ENCODE data around the gene TSPAN10.
"Not testable (repeated sequence)": the region's sequence is repeated elsewhere in the genome, so short reads cannot be mapped to it uniquely, and the experiment has no call there.

Gene TSPAN10

DNA sequence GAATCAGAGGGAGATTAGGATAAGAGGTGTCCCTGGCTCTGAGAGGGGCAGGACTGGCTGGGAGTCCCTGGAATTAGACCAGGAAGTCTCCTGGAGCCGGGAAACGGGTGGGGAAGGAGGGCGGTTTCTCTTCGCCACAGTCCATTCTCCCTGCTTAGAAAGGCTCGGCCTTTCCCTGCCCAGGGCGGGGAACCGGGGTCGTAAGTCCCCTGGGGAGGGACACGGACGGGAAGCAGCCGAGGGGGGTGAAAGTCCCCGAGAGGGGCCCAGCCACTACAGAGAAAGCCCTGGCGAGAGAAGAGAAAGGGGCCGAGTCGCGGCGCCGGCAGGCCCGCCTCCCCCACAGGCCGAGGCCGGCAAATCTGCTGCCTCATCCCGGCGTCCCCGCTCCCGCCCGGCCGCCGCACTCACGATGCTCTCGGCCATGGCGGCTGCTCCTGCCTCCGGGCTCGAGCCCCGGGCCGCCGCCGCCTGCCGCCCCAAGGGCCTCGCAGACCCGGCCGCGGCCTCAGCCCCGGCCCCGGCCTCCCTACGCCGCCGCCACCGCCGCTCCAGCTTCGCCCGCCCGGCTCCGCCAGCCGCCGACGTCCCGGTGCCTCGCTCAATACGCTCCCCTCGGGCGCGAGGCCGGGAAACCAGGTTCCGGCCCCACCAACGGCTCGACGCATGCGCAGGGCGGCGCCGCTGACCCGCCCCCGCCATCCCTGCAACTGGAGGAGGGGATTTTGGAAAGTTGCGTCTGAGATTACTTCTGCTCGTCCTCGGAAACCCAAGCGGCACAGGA, at the start of gene TSPAN10, which contains the start of gene NPLOC4:
TSPAN10 (plus strand) TSS at position 692 of the 784 bp plus-strand sequence. CDS start 5,217 bp downstream, outside the sequence.
NPLOC4 (minus strand) TSS at position 608 of the 784 bp plus-strand sequence; CDS start at position 426, 182 bp downstream.
- in situ Hi-C loops (cut with HindIII; ENCODE audit: low pct_ligation_motif_present, low pct_unique_long_range_greater_than_20kb, low sequenced_read_pairs) = no loop called here
- DNase-seq = peak; percentile 87

DNA sequence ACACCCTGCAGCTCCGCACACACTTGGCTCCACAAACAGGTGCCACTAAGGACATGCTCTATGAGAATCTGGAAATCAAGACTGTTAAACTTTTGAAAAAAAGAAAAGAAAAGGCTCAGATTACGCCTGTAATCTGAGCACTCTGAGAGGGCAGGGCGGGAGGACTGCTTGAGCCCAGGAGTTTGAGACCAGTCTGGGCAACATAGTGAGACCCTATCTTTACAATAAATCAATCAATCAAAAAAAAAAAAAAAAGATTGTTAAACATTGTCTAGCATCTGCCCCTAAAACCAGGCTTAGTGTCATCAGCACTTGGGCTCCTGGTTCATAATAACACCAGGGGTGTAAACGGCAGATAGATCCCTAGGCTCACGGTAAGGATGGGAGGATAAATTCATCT, 47.4 kb upstream of the TSPAN10 start:
- in situ Hi-C loops (cut with HindIII; ENCODE audit: low pct_ligation_motif_present, low pct_unique_long_range_greater_than_20kb, low sequenced_read_pairs) = no loop called here
- DNase-seq = no peak

GRCh38 chr17:81590121-81590520, 46.9 kb upstream of the TSPAN10 start:
- no peak for DNase-seq
- in situ Hi-C loops (cut with HindIII; ENCODE audit: low pct_ligation_motif_present, low pct_unique_long_range_greater_than_20kb, low sequenced_read_pairs) = no loop called here

DNA sequence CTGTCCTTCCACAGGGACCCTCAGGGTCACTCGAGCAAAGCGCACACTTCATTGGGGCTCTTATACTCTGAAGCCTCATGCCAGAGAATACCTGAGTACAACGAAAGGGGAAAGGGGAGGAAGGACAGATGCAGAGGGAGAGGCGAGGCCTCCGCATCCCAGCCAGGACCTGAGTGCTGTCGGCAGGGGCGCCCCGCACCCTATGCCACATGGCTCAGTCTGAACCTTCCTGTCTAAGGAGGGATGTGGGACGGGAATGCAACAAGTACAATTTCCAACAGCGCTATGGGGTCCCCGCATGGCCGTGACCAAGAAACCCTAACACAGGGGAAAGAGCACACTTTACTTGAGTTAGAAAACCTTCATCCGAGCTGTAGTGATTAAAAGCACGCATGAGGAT, 45.0 kb upstream of the TSPAN10 start:
- in situ Hi-C loops (cut with HindIII; ENCODE audit: low pct_ligation_motif_present, low pct_unique_long_range_greater_than_20kb, low sequenced_read_pairs) = no loop called here
- DNase-seq = no peak

- in situ Hi-C loops (cut with HindIII; ENCODE audit: low pct_ligation_motif_present, low pct_unique_long_range_greater_than_20kb, low sequenced_read_pairs) = no loop called here
- DNase-seq = no peak
Measured at GRCh38 chr17:81593105-81593871, 43.7 kb upstream of the TSPAN10 start.

DNA sequence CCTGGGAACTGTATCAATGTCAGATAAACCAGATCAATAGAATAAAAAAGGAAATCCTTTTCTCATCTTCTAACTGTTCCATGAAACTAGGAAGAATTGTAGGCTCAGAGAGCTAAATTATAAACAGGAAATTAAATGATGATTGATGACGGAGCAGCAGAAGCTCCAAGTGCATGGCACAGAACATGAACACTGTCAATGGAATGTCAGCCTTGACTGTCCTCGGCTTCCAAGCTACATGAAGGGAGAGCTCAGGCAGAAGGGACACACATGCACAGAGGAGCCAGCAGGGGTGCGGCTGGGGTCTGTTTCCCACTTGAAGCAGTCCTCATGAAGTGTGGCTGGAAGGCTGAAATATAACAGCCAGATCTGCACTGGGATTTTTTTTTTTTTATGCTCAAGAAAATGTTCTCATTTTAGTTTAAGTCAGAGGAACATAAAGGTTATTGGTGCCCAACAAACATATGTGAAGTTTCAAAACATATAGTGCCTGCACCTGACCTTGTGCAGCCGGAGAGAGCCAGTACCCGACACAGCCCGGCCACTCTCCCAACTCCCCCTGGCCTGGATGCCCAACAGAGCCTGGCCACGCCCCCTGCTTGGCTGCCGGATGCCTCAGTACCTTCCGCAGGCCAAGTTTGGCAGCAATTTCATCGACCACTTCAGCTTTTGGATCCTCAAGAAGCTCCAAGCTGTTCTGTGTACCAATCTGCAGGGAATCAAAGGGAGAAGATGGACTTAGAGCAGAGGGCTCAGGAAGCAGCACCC, 37.1 kb upstream of the TSPAN10 start:
- in situ Hi-C loops (cut with HindIII; ENCODE audit: low pct_ligation_motif_present, low pct_unique_long_range_greater_than_20kb, low sequenced_read_pairs) = no loop called here
- no peak for DNase-seq

GRCh38 chr17:81601525-81602120, 35.4 kb upstream of the TSPAN10 start:
- in situ Hi-C loops (cut with HindIII; ENCODE audit: low pct_ligation_motif_present, low pct_unique_long_range_greater_than_20kb, low sequenced_read_pairs) = no loop called here
- DNase-seq = peak; percentile 74

- in situ Hi-C loops (cut with HindIII; ENCODE audit: low pct_ligation_motif_present, low pct_unique_long_range_greater_than_20kb, low sequenced_read_pairs) = no loop called here
Measured at GRCh38 chr17:81603846-81604610, 33.0 kb upstream of the TSPAN10 start.

GRCh38 chr17:81607431-81607830, 29.6 kb upstream of the TSPAN10 start:
- in situ Hi-C loops (cut with HindIII; ENCODE audit: low pct_ligation_motif_present, low pct_unique_long_range_greater_than_20kb, low sequenced_read_pairs) = no loop called here
- no peak for DNase-seq

More at GRCh38 chr17:81603846-81604610, 33.0 kb upstream of the TSPAN10 start:
- DNase-seq = no peak

GRCh38 chr17:81608082-81608481, 28.9 kb upstream of the TSPAN10 start:
- peak; percentile 28 for DNase-seq
- in situ Hi-C loops (cut with HindIII; ENCODE audit: low pct_ligation_motif_present, low pct_unique_long_range_greater_than_20kb, low sequenced_read_pairs) = no loop called here

DNA sequence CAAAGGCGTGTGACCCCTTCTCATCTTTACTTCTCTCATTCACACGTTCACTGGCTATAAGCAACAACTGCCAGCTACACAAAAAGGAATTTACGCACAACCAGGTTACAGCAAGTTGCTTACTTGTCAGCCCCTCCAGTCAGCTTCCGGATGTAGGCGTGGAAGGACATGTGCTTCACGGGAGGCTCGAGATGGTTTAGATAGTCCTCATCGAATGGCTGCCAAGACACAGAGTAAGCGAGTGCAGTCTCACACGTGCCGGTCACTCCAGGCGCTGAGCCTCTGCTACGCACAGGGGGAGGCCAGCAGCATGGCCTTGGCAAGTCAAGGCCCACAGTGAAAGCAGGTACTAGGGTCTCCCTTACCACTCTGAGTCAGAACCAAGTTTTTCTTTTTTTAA, 28.4 kb upstream of the TSPAN10 start:
- in situ Hi-C loops (cut with HindIII; ENCODE audit: low pct_ligation_motif_present, low pct_unique_long_range_greater_than_20kb, low sequenced_read_pairs) = no loop called here
- DNase-seq = no peak

- no peak for DNase-seq
- in situ Hi-C loops (cut with HindIII; ENCODE audit: low pct_ligation_motif_present, low pct_unique_long_range_greater_than_20kb, low sequenced_read_pairs) = no loop called here
Measured at GRCh38 chr17:81609541-81610311, 27.3 kb upstream of the TSPAN10 start.

- DNase-seq = no peak
- in situ Hi-C loops (cut with HindIII; ENCODE audit: low pct_ligation_motif_present, low pct_unique_long_range_greater_than_20kb, low sequenced_read_pairs) = no loop called here
Measured at GRCh38 chr17:81612172-81612970, 24.6 kb upstream of the TSPAN10 start.

DNA sequence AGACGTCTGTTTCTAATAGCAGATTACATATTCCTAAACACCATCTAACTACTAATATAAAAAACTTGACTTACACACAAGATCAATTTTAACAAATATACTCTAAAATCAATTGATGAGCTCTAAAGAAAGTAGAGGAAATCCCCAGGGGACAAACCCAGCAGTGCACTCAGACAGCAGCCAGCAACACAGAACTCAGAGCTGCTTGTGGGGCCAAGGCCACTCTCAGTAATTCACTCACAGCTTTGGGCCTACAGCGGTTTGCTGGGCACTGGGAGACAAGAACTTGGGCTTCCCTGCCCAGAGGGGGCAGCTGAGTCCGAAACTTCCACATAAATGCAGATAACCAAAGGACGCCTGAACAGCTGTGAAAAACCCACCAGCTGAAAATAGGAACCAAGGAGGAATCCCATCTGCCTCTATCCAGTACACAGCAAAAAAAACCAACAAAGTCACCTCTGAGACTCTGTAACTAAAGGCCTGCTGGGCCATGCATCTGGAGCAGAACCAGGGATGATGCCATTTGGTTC, 21.5 kb upstream of the TSPAN10 start:
- DNase-seq = no peak
- in situ Hi-C loops (cut with HindIII; ENCODE audit: low pct_ligation_motif_present, low pct_unique_long_range_greater_than_20kb, low sequenced_read_pairs) = no loop called here

- in situ Hi-C loops (cut with HindIII; ENCODE audit: low pct_ligation_motif_present, low pct_unique_long_range_greater_than_20kb, low sequenced_read_pairs) = no loop called here
- DNase-seq = no peak
Measured at GRCh38 chr17:81616877-81617276, 20.1 kb upstream of the TSPAN10 start.

DNA sequence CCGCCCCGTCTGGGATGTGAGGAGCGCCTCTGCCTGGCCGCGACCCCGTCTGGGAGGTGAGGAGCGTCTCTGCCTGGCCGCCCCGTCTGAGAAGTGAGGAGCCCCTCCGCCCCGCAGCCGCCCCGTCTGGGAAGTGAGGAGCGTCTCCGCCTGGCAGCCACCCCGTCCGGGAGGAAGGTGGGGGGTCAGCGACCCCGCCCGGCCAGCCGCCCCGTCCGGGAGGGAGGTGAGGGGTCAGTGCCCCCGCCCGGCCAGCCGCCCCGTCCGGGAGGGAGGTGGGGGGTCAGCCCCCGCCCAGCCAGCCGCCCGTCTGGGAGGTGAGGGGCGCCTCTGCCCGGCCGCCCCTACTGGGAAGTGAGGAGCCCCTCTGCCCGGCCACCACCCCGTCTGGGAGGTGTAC, 18.7 kb upstream of the TSPAN10 start:
- in situ Hi-C loops (cut with HindIII; ENCODE audit: low pct_ligation_motif_present, low pct_unique_long_range_greater_than_20kb, low sequenced_read_pairs); DNase-seq: not testable (repeated sequence)

Data from ACHN (cell line).